VCaP (cell line): ENCODE measurements around the gene IFNL2.

Experiments
- H3K27ac ChIP-seq: fragments of 450-650 bp; 2 replicates; pipeline ENCODE4 v1.5.1; 2017
- TF ChIP-seq, protein P1 (sequence below): fragments of 450-650 bp; conservative IDR thresholded peaks from 2 replicates; pipeline ENCODE4 v1.5.1; 2017; ENCODE audit warnings: mild to moderate bottlenecking, moderate library complexity

IFNL2 gene

DNA sequence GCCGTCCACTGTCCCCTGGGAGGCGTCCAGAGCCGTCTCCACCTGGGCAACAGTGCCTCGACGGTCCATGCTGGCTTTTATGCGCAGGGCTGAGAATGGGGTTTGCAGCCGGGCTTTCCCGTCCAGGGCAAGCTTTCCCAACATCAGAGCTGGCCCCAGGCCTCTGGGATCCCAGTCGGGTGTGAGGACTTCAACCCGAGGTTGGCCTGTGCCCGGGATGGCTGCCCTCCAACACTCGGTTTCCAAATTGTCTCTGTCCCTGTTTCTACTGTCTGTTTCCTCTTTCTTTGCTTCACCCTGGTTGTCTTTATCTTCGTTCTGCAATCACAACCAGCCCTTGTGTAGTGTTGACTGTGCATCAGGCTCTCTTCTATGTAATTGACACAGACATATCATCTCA lies 19.4 kb upstream of the IFNL2 start, which contains the start of gene IFNL4:
Gene IFNL4 (minus strand): TSS at position 51 of the 400 bp plus-strand sequence.
- TF ChIP-seq, protein P1, sequence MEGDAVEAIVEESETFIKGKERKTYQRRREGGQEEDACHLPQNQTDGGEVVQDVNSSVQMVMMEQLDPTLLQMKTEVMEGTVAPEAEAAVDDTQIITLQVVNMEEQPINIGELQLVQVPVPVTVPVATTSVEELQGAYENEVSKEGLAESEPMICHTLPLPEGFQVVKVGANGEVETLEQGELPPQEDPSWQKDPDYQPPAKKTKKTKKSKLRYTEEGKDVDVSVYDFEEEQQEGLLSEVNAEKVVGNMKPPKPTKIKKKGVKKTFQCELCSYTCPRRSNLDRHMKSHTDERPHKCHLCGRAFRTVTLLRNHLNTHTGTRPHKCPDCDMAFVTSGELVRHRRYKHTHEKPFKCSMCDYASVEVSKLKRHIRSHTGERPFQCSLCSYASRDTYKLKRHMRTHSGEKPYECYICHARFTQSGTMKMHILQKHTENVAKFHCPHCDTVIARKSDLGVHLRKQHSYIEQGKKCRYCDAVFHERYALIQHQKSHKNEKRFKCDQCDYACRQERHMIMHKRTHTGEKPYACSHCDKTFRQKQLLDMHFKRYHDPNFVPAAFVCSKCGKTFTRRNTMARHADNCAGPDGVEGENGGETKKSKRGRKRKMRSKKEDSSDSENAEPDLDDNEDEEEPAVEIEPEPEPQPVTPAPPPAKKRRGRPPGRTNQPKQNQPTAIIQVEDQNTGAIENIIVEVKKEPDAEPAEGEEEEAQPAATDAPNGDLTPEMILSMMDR = no peak
- no peak within 1 kb of the TSS for H3K27ac ChIP-seq

DNA sequence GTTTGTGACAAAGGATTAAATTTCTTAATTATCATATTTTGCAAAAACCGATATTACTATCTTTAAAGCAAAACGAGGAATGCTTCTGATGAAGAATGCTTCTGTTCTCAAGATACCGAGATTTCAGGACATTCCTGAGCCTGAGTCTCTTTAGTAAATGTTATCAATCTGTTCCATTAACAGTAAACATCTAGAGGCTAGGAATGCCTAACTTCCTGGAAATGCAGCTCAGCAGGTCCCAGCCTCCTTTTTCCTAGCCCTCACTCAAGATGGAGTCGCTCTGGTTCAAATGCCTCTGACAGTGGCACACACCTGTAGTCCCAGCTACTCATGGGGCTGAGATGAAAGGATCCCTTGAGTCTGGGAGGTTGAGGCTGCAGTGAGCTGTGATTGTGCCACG lies 17.1 kb upstream of the IFNL2 start:
- no peak overlapping the region for H3K27ac ChIP-seq
- TF ChIP-seq, protein P1 = no peak

DNA sequence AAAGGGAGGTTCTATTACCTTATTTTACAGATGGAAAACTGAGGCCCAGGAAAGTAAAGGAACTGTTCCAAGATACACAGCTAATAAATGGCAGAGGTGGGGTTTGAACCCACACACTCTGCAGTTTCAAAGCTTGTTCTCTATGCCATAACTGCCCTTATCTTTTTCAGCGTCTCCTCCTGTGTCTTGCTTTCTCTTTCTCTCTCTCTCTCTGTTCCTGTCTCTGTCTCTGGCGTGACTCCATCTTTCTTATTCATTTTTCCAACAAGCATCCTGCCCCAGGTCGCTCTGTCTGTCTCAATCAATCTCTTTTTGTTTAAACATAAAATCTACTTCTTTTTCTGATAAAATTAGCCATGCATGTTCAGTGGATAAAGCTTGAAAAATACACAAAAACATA lies 16.4 kb upstream of the IFNL2 start:
- H3K27ac ChIP-seq = no peak overlapping the region
- TF ChIP-seq, protein P1 = no peak

DNA sequence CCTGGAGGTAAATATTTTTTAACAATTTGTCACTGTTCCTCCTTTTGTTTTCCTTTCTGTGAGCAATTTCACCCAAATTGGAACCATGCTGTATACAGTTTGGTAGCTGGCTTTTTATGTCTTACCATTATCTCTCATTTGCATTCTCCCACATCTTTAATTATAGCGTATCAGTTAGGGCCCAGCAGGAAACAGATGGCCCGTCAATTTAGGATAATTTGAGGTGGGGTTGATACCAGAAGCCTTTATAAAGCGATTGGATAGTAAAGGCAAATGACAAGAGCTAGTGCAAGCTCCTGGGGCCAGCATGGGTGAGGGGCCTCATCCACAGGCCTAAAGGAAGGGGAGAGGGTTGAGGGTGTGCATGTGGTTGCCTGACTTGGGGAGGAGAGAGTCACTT lies 15.7 kb upstream of the IFNL2 start:
- no peak overlapping the region for H3K27ac ChIP-seq
- TF ChIP-seq, protein P1 = no peak

DNA sequence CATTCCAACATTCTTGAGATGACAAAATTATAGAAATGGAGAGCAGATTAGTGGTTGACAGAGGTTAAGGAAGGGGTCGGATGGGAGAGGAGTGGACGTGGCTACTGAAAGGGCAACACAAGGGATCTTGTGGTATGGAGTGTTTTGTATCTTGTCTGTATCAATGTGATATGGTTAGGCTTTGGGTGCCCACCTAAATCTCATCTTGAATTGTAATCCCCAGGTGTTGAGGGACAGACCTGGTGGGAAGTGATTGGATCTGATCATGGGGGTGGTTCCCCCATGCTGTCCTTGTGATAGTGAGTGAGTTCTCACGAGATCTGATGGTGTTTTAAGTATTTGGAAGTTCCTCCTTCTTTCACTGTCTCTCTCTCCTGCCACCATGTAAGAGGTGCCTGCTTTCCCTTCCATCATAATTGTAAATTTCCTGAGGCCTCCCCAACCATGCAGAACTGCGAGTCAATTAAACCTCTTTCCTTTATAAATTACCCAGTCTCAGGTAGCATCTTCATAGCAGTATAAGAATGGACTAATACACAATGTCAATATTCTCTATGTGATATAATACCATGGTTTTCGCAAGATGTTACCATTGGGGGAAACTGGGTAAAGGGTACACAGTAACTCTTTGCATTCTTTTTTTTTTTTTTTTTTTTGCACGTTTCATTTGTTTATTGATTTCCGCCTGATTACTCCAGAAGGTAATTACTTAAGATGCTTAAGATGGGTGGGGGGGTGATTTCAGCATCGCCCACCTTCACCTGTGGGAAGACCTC lies 14.6 kb upstream of the IFNL2 start:
- TF ChIP-seq, protein P1 = no peak
- no peak overlapping the region for H3K27ac ChIP-seq

DNA sequence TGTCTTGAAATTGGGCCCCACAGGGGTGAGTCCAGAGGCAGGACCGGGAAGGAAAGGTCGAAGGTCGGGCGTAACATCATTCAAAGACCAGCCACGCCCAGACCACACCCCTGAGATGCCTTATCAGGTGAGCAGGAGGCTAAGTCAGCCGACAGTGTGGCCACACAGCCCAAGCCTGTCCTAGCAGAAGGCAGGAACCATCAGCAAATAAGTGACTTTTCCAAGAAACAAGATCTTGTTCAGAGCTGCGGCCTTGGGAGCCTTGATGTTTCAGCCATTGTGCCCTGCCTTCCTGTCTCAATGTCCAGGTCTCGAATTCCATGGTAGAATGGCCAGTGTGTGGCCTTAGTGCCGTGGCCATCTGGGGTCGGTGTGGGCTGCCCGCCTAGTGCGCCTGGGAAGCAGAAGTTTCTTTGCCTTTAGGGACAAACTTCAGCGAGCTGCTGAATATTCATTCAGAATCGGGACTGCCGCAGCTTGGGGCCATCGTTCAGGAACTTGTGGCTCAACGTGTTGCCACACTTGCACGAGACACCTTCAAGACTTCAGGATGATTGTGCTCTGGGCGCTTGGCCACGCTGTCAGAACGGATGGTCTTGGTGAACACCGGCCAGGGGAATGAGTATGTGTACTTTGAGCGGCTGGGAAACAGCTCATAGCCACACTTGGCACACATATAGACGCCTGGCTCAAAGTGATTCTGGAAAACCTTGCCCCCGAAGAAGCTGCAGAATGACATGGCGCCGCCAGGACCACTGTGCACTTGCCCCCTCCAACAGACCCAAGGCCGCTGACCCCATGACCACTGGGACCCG lies 13.5 kb upstream of the IFNL2 start:
- TF ChIP-seq, protein P1 = no peak
- H3K27ac ChIP-seq = no peak overlapping the region

DNA sequence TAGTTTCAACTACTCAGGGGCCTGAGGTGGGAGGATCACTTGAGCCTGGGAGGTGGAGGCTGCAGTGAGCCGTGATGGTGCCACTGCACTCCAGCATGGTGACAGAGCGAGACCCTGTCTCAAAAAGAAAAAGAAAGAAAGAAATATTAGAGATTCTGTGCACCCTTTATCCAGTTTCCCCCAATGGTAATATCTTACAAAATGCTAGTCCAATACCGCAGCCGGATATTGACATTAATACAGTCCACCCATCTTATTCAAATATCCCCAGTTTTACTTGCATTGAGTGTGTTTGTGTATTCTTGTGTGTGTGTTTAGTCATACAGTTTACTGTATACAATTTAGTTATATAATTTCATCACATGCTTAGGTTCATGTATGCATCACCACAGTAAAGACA lies 11.0 kb upstream of the IFNL2 start:
- TF ChIP-seq, protein P1 = no peak
- no peak overlapping the region for H3K27ac ChIP-seq
